GM12873 (cell line): ENCODE data around the gene NIPAL3.

Source experiments
- CTCF ChIP-seq: IDR thresholded peaks from 2 replicates; pipeline ENCODE4 v1.5.1; 2012; ENCODE audit warnings: low read depth, mild to moderate bottlenecking, moderate library complexity, low read length, control low read depth; ENCODE audit not compliant: insufficient read depth; ENCODE audit errors: missing control alignments

The NIPAL3 gene

GRCh38 chr1:24502065-24502708 lies 86.6 kb downstream of the NIPAL3 start:
- no peak for TF ChIP-seq CTCF

- TF ChIP-seq CTCF = no peak
Observed at GRCh38 chr1:24502709-24503058, 87.1 kb downstream of the NIPAL3 start, which contains the start of gene RCAN3. Gene RCAN3 (plus strand): TSS chr1:24502836. CDS start chr1:24514373, 11,537 bp downstream.

- TF ChIP-seq CTCF = no peak
Observed at GRCh38 chr1:24503059-24503751, 87.6 kb downstream of the NIPAL3 start.

GRCh38 chr1:24503870-24504523 lies 88.4 kb downstream of the NIPAL3 start:
- no peak for TF ChIP-seq CTCF

GRCh38 chr1:24504560-24504959 lies 89.0 kb downstream of the NIPAL3 start:
- no peak for TF ChIP-seq CTCF

- no peak for TF ChIP-seq CTCF
Observed at GRCh38 chr1:24505816-24506215, 90.2 kb downstream of the NIPAL3 start.

GRCh38 chr1:24506691-24507381 lies 91.2 kb downstream of the NIPAL3 start:
- no peak for TF ChIP-seq CTCF
